Progenitor cell of endocrine pancreas (in vitro differentiated cells): Measurements from ENCODE around the gene SGPP2. TPM values are rescaled to one million over a fixed set of nuclear protein-coding genes. Genes with fewer than 3 reads are reported as not detected.
A peak's percentile ranks its signal among the peaks of the same experiment; 100 is the strongest.

ENCODE experiments used
- DNase-seq: peaks from one replicate; pipeline ENCODE4 v3.0.0; 2021; ENCODE audit warnings: low spot score; ENCODE audit not compliant: unreplicated experiment
- H3K27ac Mint-ChIP-seq: 2 replicates; pipeline ENCODE4 v1.8.0; 2021; ENCODE audit warnings: mild to moderate bottlenecking, moderate library complexity, mixed read lengths
- H3K27me3 Mint-ChIP-seq: 2 replicates; pipeline ENCODE4 v1.8.0; 2021; ENCODE audit warnings: mixed read lengths
- H3K36me3 Mint-ChIP-seq: 2 replicates; pipeline ENCODE4 v1.8.0; 2022; ENCODE audit warnings: mixed read lengths; ENCODE audit not compliant: insufficient read depth
- H3K4me1 Mint-ChIP-seq: 2 replicates; pipeline ENCODE4 v1.8.0; 2021; ENCODE audit warnings: low read depth, mixed read lengths
- H3K4me3 Mint-ChIP-seq: 2 replicates; pipeline ENCODE4 v1.8.0; 2021; ENCODE audit warnings: low read depth, mild to moderate bottlenecking, moderate library complexity, mixed read lengths
- H3K9me3 Mint-ChIP-seq: 2 replicates; pipeline ENCODE4 v1.8.0; 2021; ENCODE audit warnings: low read depth, mixed read lengths
- CTCF ChIP-seq: fragments of 200-600 bp; sonication (generic); IDR thresholded peaks from one replicate; pipeline ENCODE4 v1.5.0; 2021; ENCODE audit warnings: antibody characterized with exemption, mild to moderate bottlenecking; ENCODE audit not compliant: unreplicated experiment
- total RNA-seq: library from RNA; stranded (reverse); gene quantifications from 2 replicates; pipeline ENCODE4 v1.2.1, GENCODE V29; 2021

SGPP2 gene
- total RNA-seq, 1 donor from 2014 or later, result 19.8 TPM

GRCh38 chr2:222470802-222471468 is 46.6 kb downstream of the SGPP2 start:
- no peak for DNase-seq
- Mint-ChIP-seq H3K9me3 (peaks cover 4% of the 10 kb centered on the region), H3K36me3 (peaks cover 6% of the 10 kb centered on the region), H3K4me3 (no peak overlapping the region), H3K27ac (peak overlapping the region; percentile 13), H3K4me1 (peaks cover 16% of the 10 kb centered on the region), H3K27me3 (peaks cover 5% of the 10 kb centered on the region)
- TF ChIP-seq CTCF, result no peak

GRCh38 chr2:222477962-222478608 is 53.7 kb downstream of the SGPP2 start:
- Mint-ChIP-seq H3K4me1 (peaks cover 3% of the 10 kb centered on the region), H3K27me3 (peaks cover 6% of the 10 kb centered on the region), H3K36me3 (peaks cover 7% of the 10 kb centered on the region), H3K4me3 (no peak overlapping the region), H3K9me3 (no peaks in the 10 kb centered on the region), H3K27ac (no peak overlapping the region)
- DNase-seq, result no peak
- TF ChIP-seq CTCF, result no peak

GRCh38 chr2:222479859-222480258 is 55.5 kb downstream of the SGPP2 start:
- no peak for TF ChIP-seq CTCF
- Mint-ChIP-seq H3K9me3 (no peaks in the 10 kb centered on the region), H3K27ac (no peak overlapping the region), H3K36me3 (peaks cover 2% of the 10 kb centered on the region), H3K4me3 (no peak overlapping the region), H3K4me1 (peaks cover 14% of the 10 kb centered on the region), H3K27me3 (peaks cover 15% of the 10 kb centered on the region)
- no peak for DNase-seq

- peaks cover 14% of the 10 kb centered on the region for H3K4me1 Mint-ChIP-seq
Measured at GRCh38 chr2:222480497-222480896, 56.2 kb downstream of the SGPP2 start.

GRCh38 chr2:222481941-222482340 is 57.6 kb downstream of the SGPP2 start:
- H3K36me3 Mint-ChIP-seq, result no peaks in the 10 kb centered on the region
- peaks cover 14% of the 10 kb centered on the region for H3K4me1 Mint-ChIP-seq
- H3K4me3 Mint-ChIP-seq, result no peak overlapping the region
- H3K9me3 Mint-ChIP-seq, result no peaks in the 10 kb centered on the region
- no peak for DNase-seq
- peaks cover 19% of the 10 kb centered on the region for H3K27me3 Mint-ChIP-seq
- TF ChIP-seq CTCF, result no peak
- H3K27ac Mint-ChIP-seq, result no peak overlapping the region

More at GRCh38 chr2:222480497-222480896, 56.2 kb downstream of the SGPP2 start:
- peaks cover 2% of the 10 kb centered on the region for H3K36me3 Mint-ChIP-seq
- peaks cover 19% of the 10 kb centered on the region for H3K27me3 Mint-ChIP-seq
- H3K4me3 Mint-ChIP-seq, result no peak overlapping the region
- no peak overlapping the region for H3K27ac Mint-ChIP-seq
- no peak for TF ChIP-seq CTCF
- no peaks in the 10 kb centered on the region for H3K9me3 Mint-ChIP-seq
- no peak for DNase-seq
